Measurements from ENCODE around the gene PRKG1.
A peak's percentile ranks its signal among the peaks of the same experiment; 100 is the strongest.

The PRKG1 gene

DNA sequence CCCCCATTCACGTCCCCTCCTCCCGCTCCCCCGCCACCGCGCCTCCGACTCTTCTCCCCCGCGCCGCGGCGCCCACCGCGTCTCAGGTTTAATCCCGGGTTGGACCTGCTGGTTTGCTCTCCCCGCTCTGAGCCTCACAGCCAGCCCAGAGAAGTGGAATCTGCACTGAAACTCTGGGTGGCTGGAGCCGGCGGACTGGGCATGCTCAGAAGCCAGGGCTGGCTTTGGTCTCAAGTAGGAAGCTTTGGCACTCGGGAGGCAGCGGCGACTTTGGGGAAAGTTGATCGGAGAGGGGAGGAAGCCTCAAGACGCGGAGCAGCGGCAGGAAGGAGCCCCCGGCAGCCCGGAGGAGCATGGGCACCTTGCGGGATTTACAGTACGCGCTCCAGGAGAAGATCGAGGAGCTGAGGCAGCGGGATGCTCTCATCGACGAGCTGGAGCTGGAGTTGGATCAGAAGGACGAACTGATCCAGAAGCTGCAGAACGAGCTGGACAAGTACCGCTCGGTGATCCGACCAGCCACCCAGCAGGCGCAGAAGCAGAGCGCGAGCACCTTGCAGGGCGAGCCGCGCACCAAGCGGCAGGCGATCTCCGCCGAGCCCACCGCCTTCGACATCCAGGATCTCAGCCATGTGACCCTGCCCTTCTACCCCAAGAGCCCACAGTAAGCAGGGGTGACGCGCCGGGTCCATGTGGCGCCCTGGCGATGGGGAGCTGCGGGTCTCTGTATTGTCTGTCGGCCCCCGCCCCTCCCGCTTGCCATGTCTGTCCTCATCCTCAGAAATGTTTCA, at the start of gene PRKG1:
TSS of gene PRKG1 (plus strand) at position 250 of the 791 bp plus-strand sequence.
- peak; percentile 27 for DNase-seq
- Histone ChIP-seq H3K27me3 (ENCODE audit: insufficient read depth, low read depth, severe bottlenecking) (peaks cover 41% of the 10 kb centered on the region), H3K9me3 (ENCODE audit: severe bottlenecking) (no peaks in the 10 kb centered on the region), H3K27ac (no peak within 1 kb of the TSS), H3K4me3 (ENCODE audit: low read depth, low read length) (peak within 1 kb of the TSS; percentile 32), H3K36me3 (no peaks in the 10 kb centered on the region)
- TF ChIP-seq CTCF (IDR thresholded peaks at IDR 0.05; ENCODE audit: low read depth, low read length) = no peak

GRCh38 chr10:51028420-51028819, 45.9 kb upstream of the PRKG1 start:
- H3K27ac ChIP-seq = no peak overlapping the region
- no peak for DNase-seq
- H3K9me3 ChIP-seq (ENCODE audit: severe bottlenecking) = no peaks in the 10 kb centered on the region
- no peaks in the 10 kb centered on the region for H3K36me3 ChIP-seq
- no peaks in the 10 kb centered on the region for H3K27me3 ChIP-seq (ENCODE audit: insufficient read depth, low read depth, severe bottlenecking)
- TF ChIP-seq CTCF (IDR thresholded peaks at IDR 0.05; ENCODE audit: low read depth, low read length) = no peak
- no peak overlapping the region for H3K4me3 ChIP-seq (ENCODE audit: low read depth, low read length)

GRCh38 chr10:51029172-51029641, 45.1 kb upstream of the PRKG1 start:
- Histone ChIP-seq H3K27me3 (ENCODE audit: insufficient read depth, low read depth, severe bottlenecking) (no peaks in the 10 kb centered on the region), H3K27ac (no peak overlapping the region), H3K9me3 (ENCODE audit: severe bottlenecking) (no peaks in the 10 kb centered on the region), H3K36me3 (no peaks in the 10 kb centered on the region), H3K4me3 (ENCODE audit: low read depth, low read length) (no peak overlapping the region)
- no peak for TF ChIP-seq CTCF (IDR thresholded peaks at IDR 0.05; ENCODE audit: low read depth, low read length)
- DNase-seq = no peak

- Histone ChIP-seq H3K9me3 (ENCODE audit: severe bottlenecking) (no peaks in the 10 kb centered on the region), H3K27ac (no peak overlapping the region), H3K36me3 (no peaks in the 10 kb centered on the region), H3K27me3 (ENCODE audit: insufficient read depth, low read depth, severe bottlenecking) (no peaks in the 10 kb centered on the region), H3K4me3 (ENCODE audit: low read depth, low read length) (no peak overlapping the region)
- TF ChIP-seq CTCF (IDR thresholded peaks at IDR 0.05; ENCODE audit: low read depth, low read length) = no peak
- DNase-seq = no peak
These were observed 43.8 kb upstream of the PRKG1 start for GRCh38 chr10:51030480-51030879.

GRCh38 chr10:51031950-51032349, 42.3 kb upstream of the PRKG1 start:
- Histone ChIP-seq H3K27ac (no peak overlapping the region), H3K4me3 (ENCODE audit: low read depth, low read length) (no peak overlapping the region), H3K9me3 (ENCODE audit: severe bottlenecking) (no peaks in the 10 kb centered on the region), H3K36me3 (no peaks in the 10 kb centered on the region), H3K27me3 (ENCODE audit: insufficient read depth, low read depth, severe bottlenecking) (no peaks in the 10 kb centered on the region)
- no peak for DNase-seq
- no peak for TF ChIP-seq CTCF (IDR thresholded peaks at IDR 0.05; ENCODE audit: low read depth, low read length)

DNA sequence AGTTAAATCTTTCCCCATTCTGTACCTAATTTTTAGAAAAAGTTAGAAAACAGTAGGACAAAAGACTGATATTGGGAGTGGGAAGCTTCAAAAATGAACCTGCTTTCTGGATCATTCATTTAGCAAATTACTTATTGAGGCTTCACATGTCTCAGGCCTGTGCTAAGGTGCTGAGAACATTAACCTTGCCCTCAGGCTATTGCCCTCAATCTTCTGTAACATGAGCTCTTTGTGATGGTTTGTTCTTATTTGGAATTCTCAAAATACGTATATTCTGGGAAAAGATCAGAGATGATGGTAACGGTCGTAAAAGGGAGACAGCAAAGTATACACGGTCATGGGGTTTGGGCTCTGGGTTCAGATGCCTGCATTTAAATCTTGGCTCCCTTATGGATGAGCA, 39.5 kb upstream of the PRKG1 start:
- no peak for TF ChIP-seq CTCF (IDR thresholded peaks at IDR 0.05; ENCODE audit: low read depth, low read length)
- H3K4me3 ChIP-seq (ENCODE audit: low read depth, low read length) = no peak overlapping the region

More for the DNA sequence above, 39.5 kb upstream of the PRKG1 start:
- no peak overlapping the region for H3K27ac ChIP-seq
- no peaks in the 10 kb centered on the region for H3K9me3 ChIP-seq (ENCODE audit: severe bottlenecking)
- no peaks in the 10 kb centered on the region for H3K27me3 ChIP-seq (ENCODE audit: insufficient read depth, low read depth, severe bottlenecking)
- H3K36me3 ChIP-seq = no peaks in the 10 kb centered on the region
- DNase-seq = no peak

Data from WERI-Rb-1 (cell line).